Measurements from ENCODE around the gene LIN37. TPM values are rescaled to one million over a fixed set of nuclear protein-coding genes. Genes with fewer than 3 reads are reported as not detected.

LIN37 gene
- total RNA-seq, 1 experiment from 2014 or later, result 5.9 TPM

DNA sequence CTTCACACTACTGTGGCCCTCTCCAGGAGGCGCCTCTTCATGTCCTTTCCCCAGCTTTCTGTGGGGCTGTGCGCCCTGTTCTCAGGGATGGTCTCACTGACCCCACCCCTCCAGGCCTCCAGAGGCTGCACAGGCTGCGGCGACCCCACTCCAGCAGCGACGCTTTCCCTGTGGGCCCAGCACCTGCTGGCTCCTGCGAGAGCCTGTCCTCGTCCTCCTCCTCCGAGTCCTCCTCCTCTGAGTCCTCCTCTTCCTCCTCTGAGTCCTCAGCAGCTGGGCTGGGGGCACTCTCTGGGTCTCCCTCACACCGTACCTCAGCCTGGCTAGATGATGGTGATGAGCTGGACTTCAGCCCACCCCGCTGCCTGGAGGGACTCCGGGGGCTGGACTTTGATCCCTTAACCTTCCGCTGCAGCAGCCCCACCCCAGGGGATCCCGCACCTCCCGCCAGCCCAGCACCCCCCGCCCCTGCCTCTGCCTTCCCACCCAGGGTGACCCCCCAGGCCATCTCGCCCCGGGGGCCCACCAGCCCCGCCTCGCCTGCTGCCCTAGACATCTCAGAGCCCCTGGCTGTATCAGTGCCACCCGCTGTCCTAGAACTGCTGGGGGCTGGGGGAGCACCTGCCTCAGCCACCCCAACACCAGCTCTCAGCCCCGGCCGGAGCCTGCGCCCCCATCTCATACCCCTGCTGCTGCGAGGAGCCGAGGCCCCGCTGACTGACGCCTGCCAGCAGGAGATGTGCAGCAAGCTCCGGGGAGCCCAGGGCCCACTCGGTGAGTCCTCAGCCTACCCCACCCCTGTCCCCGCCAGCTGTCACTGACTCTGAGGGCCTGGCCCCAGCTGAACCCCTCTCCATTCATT, 38.2 kb downstream of the LIN37 start:
- H3K79me1 ChIP-seq (ENCODE audit: insufficient read depth, low read depth, low read length, poor library complexity, severe bottlenecking), result no peaks in the 10 kb centered on the region
- no peak overlapping the region for H2BK12ac ChIP-seq (ENCODE audit: insufficient read length, low read depth, low read length)
- H3K4me3 Mint-ChIP-seq, result no peak overlapping the region; a peak in 1 of 5 replicates
- H3K27ac Mint-ChIP-seq, result no peak overlapping the region
- no peak overlapping the region for H2BK120ac ChIP-seq (ENCODE audit: low read depth, low read length, poor library complexity, severe bottlenecking)
- no peak overlapping the region for H3K9ac ChIP-seq (ENCODE audit: extremely low read depth, insufficient read length, low read length)
- no peak overlapping the region for H3T11ph ChIP-seq (ENCODE audit: low read length)
- no peaks in the 10 kb centered on the region; a peak in 1 of 5 replicates for H3K9me3 Mint-ChIP-seq
- WGBS (ENCODE audit: extremely low coverage, insufficient read length, low lambda C conversion rate), result no CpG with 5 or more reads among the region's 31 CpGs
- H2AFZ ChIP-seq (ENCODE audit: low read length), result no peak overlapping the region
- H2BK15ac ChIP-seq (ENCODE audit: low read depth, low read length), result no peak overlapping the region
- DNase-seq, result no peak
- H3K4me2 ChIP-seq (ENCODE audit: insufficient read depth, insufficient read length, low read length), result no peak overlapping the region
- TF ChIP-seq, protein P1, sequence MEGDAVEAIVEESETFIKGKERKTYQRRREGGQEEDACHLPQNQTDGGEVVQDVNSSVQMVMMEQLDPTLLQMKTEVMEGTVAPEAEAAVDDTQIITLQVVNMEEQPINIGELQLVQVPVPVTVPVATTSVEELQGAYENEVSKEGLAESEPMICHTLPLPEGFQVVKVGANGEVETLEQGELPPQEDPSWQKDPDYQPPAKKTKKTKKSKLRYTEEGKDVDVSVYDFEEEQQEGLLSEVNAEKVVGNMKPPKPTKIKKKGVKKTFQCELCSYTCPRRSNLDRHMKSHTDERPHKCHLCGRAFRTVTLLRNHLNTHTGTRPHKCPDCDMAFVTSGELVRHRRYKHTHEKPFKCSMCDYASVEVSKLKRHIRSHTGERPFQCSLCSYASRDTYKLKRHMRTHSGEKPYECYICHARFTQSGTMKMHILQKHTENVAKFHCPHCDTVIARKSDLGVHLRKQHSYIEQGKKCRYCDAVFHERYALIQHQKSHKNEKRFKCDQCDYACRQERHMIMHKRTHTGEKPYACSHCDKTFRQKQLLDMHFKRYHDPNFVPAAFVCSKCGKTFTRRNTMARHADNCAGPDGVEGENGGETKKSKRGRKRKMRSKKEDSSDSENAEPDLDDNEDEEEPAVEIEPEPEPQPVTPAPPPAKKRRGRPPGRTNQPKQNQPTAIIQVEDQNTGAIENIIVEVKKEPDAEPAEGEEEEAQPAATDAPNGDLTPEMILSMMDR (conservative IDR thresholded peaks at IDR 0.05), result no peak
- H2BK5ac ChIP-seq (ENCODE audit: insufficient read length, low read length), result no peak overlapping the region
- H3K27me3 ChIP-seq (ENCODE audit: insufficient read depth, low read length), result no peaks in the 10 kb centered on the region
- no peak overlapping the region for H3K56ac ChIP-seq (ENCODE audit: insufficient read length, low read depth, low read length)
- H2BK20ac ChIP-seq (ENCODE audit: low read depth, low read length, poor library complexity, severe bottlenecking), result no peak overlapping the region
- H3K23me2 ChIP-seq (ENCODE audit: insufficient read length, low read depth, low read length, poor library complexity, severe bottlenecking), result peaks cover 7% of the 10 kb centered on the region
- no peak overlapping the region for H4K5ac ChIP-seq (ENCODE audit: insufficient read length, low read depth, low read length)
- H3K23ac ChIP-seq (ENCODE audit: insufficient read length, low read depth, low read length), result no peak overlapping the region
- H3K27me3 Mint-ChIP-seq (ENCODE audit: low read depth), result no peaks in the 10 kb centered on the region; the same call in 1 of the 2 replicates
- no peak overlapping the region for H3K4ac ChIP-seq (ENCODE audit: low read depth, low read length)
- H3K4me1 Mint-ChIP-seq, result peaks cover 20 to 35% of the 10 kb centered on the region in 2 experiments
- H4K8ac ChIP-seq (replicated peaks; ENCODE audit: insufficient read length, low read depth, low read length), result no peak overlapping the region
- no peaks in the 10 kb centered on the region for H3K9me3 ChIP-seq (ENCODE audit: control insufficient read depth, low read depth, low read length)
- no peak overlapping the region for H3K18ac ChIP-seq (ENCODE audit: insufficient read length, low read depth, low read length)
- H4K91ac ChIP-seq (ENCODE audit: insufficient read length, low read depth, low read length), result no peak overlapping the region
- H3K36me3 Mint-ChIP-seq (ENCODE audit: insufficient read depth in 1 of 3, low read depth in 3 of 3), result peaks cover 0 to 5% (median under 1%) of the 10 kb centered on the region in 3 experiments; a peak in 2 of 7 replicates
- no peak overlapping the region for H3K14ac ChIP-seq (ENCODE audit: insufficient read depth, low read length)
- H3K4me1 ChIP-seq (ENCODE audit: insufficient read depth, low read length), result no peaks in the 10 kb centered on the region
- no peak overlapping the region for H3K27ac ChIP-seq (ENCODE audit: insufficient read length, low read depth, low read length)
- peaks cover 3% of the 10 kb centered on the region for H4K20me1 ChIP-seq (ENCODE audit: control insufficient read depth, insufficient read depth, insufficient read length)
- H2AK5ac ChIP-seq (ENCODE audit: insufficient read length, low read length), result no peak overlapping the region
- H3K79me2 ChIP-seq (ENCODE audit: insufficient read depth, low read length), result no peaks in the 10 kb centered on the region

All from H9 (cell line).